ENCODE data around the gene PCSK1N. TPM values are rescaled to one million over a fixed set of nuclear protein-coding genes. Genes with fewer than 3 reads are reported as not detected.

Gene PCSK1N
- total and polyA plus RNA-seq, 9 of the 15 experiments (the other 6 are each of a cell fraction or from before 2014, with no cell fraction given): 0.07 to 0.55 (median 0.54) TPM; not detected in 6

GRCh38 chrX:48801280-48802088 is 33.9 kb downstream of the PCSK1N start, which contains the start of gene HDAC6 (continued):
- TF ChIP-seq NKRF (IDR thresholded peaks at IDR 0.05; ENCODE audit: borderline replicate concordance) (peak; percentile 92), ATF1 (CRISPR knock-in tag; IDR thresholded peaks at IDR 0.05) (peak; percentile 81), ATF1 (tag; IDR thresholded peaks at IDR 0.05) (peak; percentile 100), MBD2 (IDR thresholded peaks at IDR 0.05; ENCODE audit: borderline replicate concordance, low read depth) (peak; percentile 58; the same call in 1 of the 2 replicates)

DNA sequence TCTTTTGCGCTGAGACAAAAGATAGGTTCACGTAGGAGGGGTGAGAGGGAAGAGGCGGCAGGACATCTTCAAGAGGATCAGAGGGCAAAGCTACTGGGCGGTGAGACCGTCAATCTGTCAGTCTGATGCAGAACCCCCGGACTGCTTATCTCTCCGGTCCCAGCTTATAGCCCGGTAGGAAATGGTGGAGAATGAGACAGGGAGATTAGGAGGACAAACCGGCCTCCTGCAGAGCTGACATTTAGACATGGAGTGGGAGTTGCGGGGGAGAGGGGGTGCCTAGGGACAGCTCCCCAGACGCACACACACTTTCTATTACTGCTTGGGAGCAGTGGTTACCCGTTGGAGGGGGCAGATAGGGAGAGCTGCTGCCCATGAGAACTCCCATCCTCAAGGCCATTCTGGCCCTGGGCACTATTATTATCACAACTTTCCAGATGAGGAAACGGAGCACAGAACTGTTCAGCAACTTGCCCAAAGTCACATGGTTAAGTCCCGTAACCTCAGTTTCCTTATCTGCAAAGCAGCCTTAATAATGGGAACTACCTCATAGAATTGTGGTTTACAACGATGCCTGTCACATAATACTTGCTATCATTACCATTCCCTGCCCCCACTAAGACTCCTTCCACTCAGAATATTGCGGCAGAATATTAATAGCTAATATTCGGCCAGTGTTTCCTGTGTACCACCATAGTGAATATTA is 34.7 kb downstream of the PCSK1N start:
- POLR2A ChIA-PET: interaction anchor here (0.5 to 2.0 kb wide), 11 partner anchors 14 to 1111 kb away, joined by 3 to 6 read pairs (median 3); partner anchors contain the start of genes GRIPAP1, PQBP1 and TIMM17B
- H2AFZ ChIP-seq (ENCODE audit: low read depth, low read length): peak overlapping the region; percentile 100
- intact Hi-C loops (cut with micrococcal nuclease): loop anchor here (1.0 to 10.0 kb wide), 7 partner anchors 16 to 374 kb away; partner anchors contain the start of genes GLOD5, PLP2, PQBP1 and SUV39H1
- no peak for TF ChIP-seq PCBP2 (IDR thresholded peaks at IDR 0.05; ENCODE audit: low read depth, low read length, poor library complexity, severe bottlenecking)
- peak; percentile 50 for TF ChIP-seq MTA3 (IDR thresholded peaks at IDR 0.05; ENCODE audit: borderline replicate concordance)
- TF ChIP-seq CREB5 (CRISPR knock-in tag; IDR thresholded peaks at IDR 0.05): no peak
- no peak for TF ChIP-seq TSC22D4 (tag; IDR thresholded peaks at IDR 0.05)
- TF ChIP-seq, protein P1, sequence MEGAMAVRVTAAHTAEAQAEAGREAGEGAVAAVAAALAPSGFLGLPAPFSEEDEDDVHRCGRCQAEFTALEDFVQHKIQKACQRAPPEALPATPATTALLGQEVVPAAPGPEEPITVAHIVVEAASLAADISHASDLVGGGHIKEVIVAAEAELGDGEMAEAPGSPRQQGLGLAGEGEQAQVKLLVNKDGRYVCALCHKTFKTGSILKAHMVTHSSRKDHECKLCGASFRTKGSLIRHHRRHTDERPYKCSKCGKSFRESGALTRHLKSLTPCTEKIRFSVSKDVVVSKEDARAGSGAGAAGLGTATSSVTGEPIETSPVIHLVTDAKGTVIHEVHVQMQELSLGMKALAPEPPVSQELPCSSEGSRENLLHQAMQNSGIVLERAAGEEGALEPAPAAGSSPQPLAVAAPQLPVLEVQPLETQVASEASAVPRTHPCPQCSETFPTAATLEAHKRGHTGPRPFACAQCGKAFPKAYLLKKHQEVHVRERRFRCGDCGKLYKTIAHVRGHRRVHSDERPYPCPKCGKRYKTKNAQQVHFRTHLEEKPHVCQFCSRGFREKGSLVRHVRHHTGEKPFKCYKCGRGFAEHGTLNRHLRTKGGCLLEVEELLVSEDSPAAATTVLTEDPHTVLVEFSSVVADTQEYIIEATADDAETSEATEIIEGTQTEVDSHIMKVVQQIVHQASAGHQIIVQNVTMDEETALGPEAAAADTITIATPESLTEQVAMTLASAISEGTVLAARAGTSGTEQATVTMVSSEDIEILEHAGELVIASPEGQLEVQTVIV (CRISPR knock-in tag; IDR thresholded peaks at IDR 0.05; ENCODE audit: borderline replicate concordance): no peak
- TF ChIP-seq PURB (CRISPR knock-in tag; IDR thresholded peaks at IDR 0.05; ENCODE audit: low read depth): no peak

More for the DNA sequence above, 34.7 kb downstream of the PCSK1N start:
- Histone ChIP-seq H4K20me1 (replicated peaks; ENCODE audit: control insufficient read depth, insufficient read depth, low read length) (no peaks in the 10 kb centered on the region), H3K79me2 (ENCODE audit: control insufficient read depth, insufficient read depth, low read length) (peaks cover 8% of the 10 kb centered on the region), H3K9me1 (ENCODE audit: control insufficient read depth, insufficient read depth, low read length) (no peaks in the 10 kb centered on the region), H3K4me2 (ENCODE audit: insufficient read depth, low read length) (peak overlapping the region; percentile 93), H3K27ac (ENCODE audit: extremely low read depth, low read depth, low read length) (peak overlapping the region; percentile 99), H3K9me3 (replicated peaks; ENCODE audit: control insufficient read depth, insufficient read depth, low read depth, low read length) (no peaks in the 10 kb centered on the region), H3K9ac (ENCODE audit: insufficient read depth in 1 of 2, low read depth in 2 of 2, low read length in 2 of 2) (peak overlapping the region; percentile 97 to 98), H3K36me3 (ENCODE audit: control insufficient read depth, insufficient read depth, low read length) (peaks cover 21% of the 10 kb centered on the region; the same call in 2 of the 3 replicates), H3K4me3 (peak overlapping the region; percentile 73), H3K27me3 (ENCODE audit: control insufficient read depth in 2 of 2, insufficient read depth in 2 of 2, low read length in 2 of 2) (no peaks in the 10 kb centered on the region), H3K4me1 (replicated peaks in 1 of 2; ENCODE audit: control insufficient read depth in 2 of 2, insufficient read depth in 2 of 2, low read length in 2 of 2) (peaks cover 15 to 46% of the 10 kb centered on the region in 2 experiments)
- CTCF ChIA-PET (ENCODE audit: low intra/inter-chr PET ratio): no interaction called here
- DNase-seq (ENCODE audit: extremely low read depth in 1 of 4, low spot score in 3 of 4) (peak; percentile 75 to 96 (median 84)), ATAC-seq (peak; percentile 48), FAIRE-seq (peak; percentile 99)
- BruUV-seq (replicated peaks): TSS peak; percentile 93
- in situ Hi-C loops (cut with MboI): no loop called here
- 0% methylated on average over 17 of the region's 17 CpGs for WGBS (ENCODE audit: insufficient coverage, low coverage, missing lambda C conversion rate)

Data from K562 (cell line).